Ascending aorta (tissue), 2 donors: ENCODE measurements around the gene ARRB1. TPM values are rescaled to one million over a fixed set of nuclear protein-coding genes. Genes with fewer than 3 reads are reported as not detected.
"Not testable (repeated sequence)": the region's sequence is repeated elsewhere in the genome, so short reads cannot be mapped to it uniquely, and the experiment has no call there.

Experiments
- DNase-seq, 2 donors: peaks; one replicate each; pipeline ENCODE4 v3.0.0-alpha.2; 2019; ENCODE audit warnings: low spot score in 2 of 2
- H3K27ac ChIP-seq, 2 donors: fragments of 200-600 bp; sonication (generic); one replicate each; pipeline ENCODE4 v1.5.1; 2016 to 2017; ENCODE audit warnings: mild to moderate bottlenecking in 1 of 2
- H3K27me3 ChIP-seq: fragments of 200-600 bp; sonication (generic); one replicate; pipeline ENCODE4 v1.5.1; 2017
- H3K36me3 ChIP-seq, 2 donors: fragments of 200-600 bp; sonication (generic); one replicate each; pipeline ENCODE4 v1.5.1; 2016
- H3K4me1 ChIP-seq, 2 donors: fragments of 200-600 bp; sonication (generic); one replicate each; pipeline ENCODE4 v1.5.1; 2016 to 2017; ENCODE audit warnings: mild to moderate bottlenecking in 1 of 2
- H3K4me3 ChIP-seq, 2 donors: fragments of 200-600 bp; sonication (generic); one replicate each; pipeline ENCODE4 v1.5.1; 2016 to 2017; ENCODE audit warnings: mild to moderate bottlenecking in 1 of 2
- H3K9me3 ChIP-seq, 2 donors: fragments of 200-600 bp; sonication (generic); one replicate each; pipeline ENCODE4 v1.5.1; 2016
- intact Hi-C: fragments of 100-400 bp; cut with DNase I; formaldehyde crosslinking; loops from one replicate; pipeline ENCODE4 v1.15.1; 2023
- total RNA-seq: library from RNA; depleted of rRNA; stranded (reverse); fragments of >200 nt; gene quantifications from one replicate; pipeline ENCODE4 v1.1.0, GENCODE V29; 2016
- TF ChIP-seq, protein P1 (sequence below), 3 experiments: fragments of 200-600 bp in 2 of 3; fragments of 450-650 bp in 1 of 3; sonication (generic) in 2 of 3; IDR thresholded peaks; one replicate each; pipeline ENCODE4 v1.5.1; 2016 to 2019; ENCODE audit warnings: antibody characterized with exemption in 3 of 3, mild to moderate bottlenecking in 1 of 3, moderate library complexity in 1 of 3

The ARRB1 gene
- total RNA-seq, 1 donor from 2014 or later = 78.2 TPM

DNA sequence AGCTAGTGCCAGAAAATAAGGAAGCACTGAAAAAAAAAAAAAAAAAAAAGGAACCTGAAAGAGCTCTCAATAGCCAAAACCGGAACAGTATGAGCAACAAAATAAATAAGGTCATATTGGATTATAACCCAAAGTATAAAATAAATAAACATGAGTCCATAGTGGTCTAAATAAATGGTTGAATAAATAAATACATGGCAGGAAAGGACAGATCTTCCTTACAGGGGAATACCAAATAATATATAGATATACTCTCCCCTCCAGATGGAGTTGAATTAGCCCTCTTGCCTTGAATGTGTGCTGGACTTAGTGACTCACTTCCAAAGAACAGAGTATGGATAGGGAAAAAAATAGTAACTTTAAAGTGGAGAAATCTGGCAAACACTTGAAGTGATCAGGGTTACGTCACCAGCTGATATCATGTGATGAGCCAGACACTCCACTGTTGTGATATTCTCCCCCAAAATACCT lies 14.3 kb upstream of the ARRB1 start:
- TF ChIP-seq, protein P1, sequence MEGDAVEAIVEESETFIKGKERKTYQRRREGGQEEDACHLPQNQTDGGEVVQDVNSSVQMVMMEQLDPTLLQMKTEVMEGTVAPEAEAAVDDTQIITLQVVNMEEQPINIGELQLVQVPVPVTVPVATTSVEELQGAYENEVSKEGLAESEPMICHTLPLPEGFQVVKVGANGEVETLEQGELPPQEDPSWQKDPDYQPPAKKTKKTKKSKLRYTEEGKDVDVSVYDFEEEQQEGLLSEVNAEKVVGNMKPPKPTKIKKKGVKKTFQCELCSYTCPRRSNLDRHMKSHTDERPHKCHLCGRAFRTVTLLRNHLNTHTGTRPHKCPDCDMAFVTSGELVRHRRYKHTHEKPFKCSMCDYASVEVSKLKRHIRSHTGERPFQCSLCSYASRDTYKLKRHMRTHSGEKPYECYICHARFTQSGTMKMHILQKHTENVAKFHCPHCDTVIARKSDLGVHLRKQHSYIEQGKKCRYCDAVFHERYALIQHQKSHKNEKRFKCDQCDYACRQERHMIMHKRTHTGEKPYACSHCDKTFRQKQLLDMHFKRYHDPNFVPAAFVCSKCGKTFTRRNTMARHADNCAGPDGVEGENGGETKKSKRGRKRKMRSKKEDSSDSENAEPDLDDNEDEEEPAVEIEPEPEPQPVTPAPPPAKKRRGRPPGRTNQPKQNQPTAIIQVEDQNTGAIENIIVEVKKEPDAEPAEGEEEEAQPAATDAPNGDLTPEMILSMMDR (IDR thresholded peaks at IDR 0.05) = no peak
- Histone ChIP-seq H3K36me3 (no peaks in the 10 kb centered on the region), H3K27me3 (no peaks in the 10 kb centered on the region), H3K27ac (no peak overlapping the region), H3K9me3 (peaks cover 0 to 4% of the 10 kb centered on the region in 2 donors), H3K4me1 (no peaks in the 10 kb centered on the region), H3K4me3 (no peak overlapping the region)
- intact Hi-C loops = no loop called here
- DNase-seq = no peak

DNA sequence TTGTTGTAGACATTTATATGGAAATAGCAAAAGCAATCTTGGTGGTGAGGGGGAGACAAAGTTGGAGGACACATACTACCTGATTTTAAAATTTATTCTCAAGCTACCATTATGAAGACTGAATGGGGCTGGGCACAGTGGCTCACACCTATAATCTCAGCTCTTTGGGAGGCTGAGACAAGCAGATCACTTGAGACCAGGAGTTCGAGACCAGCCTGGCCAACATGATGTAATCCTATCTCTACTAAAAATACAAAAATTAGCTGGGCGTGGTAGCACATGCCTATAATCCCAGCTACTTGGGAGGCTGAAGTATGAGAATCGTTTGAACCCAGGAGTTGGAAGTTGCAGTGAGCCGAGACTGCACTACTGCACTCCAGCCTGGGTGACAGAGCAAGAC lies 10.8 kb upstream of the ARRB1 start:
- H3K27me3 ChIP-seq, H3K36me3 ChIP-seq, H3K4me1 ChIP-seq, H3K4me3 ChIP-seq, H3K27ac ChIP-seq, DNase-seq, H3K9me3 ChIP-seq, intact Hi-C loops: not testable (repeated sequence)

DNA sequence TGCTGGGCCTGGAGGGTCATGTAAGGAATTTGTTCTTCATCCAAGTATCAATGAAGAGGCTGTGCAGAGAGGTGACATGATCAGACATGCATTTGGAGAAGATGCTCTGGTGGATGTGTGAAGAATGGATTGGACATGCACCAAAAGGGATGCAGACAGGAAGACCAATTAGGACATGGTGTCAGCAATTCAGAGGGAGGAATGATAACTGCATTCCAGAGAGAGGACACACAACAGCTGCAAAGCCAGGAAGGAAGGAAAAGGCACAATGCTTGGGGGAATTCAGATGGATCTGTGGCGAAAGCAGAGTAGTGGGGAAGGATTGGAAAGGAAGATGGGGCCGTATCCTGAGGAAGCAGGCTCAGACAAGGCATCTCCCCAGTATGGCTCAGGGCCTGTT lies 5.2 kb upstream of the ARRB1 start:
- Histone ChIP-seq H3K4me1 (peaks cover 0 to 3% of the 10 kb centered on the region in 2 donors), H3K36me3 (no peaks in the 10 kb centered on the region), H3K4me3 (no peak overlapping the region), H3K9me3 (no peaks in the 10 kb centered on the region), H3K27ac (no peak overlapping the region), H3K27me3 (no peaks in the 10 kb centered on the region)
- DNase-seq = no peak
- TF ChIP-seq, protein P1 (IDR thresholded peaks at IDR 0.05) = no peak
- intact Hi-C loops = no loop called here

DNA sequence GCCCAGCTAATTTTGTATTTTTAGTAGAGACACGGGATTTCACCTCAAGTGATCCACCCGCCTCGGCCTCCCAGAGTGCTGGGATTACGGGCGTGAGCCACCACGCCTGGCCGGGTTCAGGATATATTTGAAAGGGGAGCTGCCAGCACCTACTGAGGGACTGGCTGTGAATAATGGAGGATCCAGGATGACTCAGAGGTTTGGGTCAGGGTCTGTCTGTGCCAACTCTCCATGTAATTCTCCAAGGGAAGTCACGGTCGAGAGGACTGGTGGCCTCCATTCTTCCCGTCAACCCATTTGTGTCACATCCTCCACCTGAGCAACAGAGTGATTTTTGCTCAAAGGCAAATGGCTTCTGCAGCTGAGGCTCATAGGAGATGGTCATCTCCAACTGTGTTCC lies 3.6 kb upstream of the ARRB1 start:
- DNase-seq = no peak
- H3K27me3 ChIP-seq = no peaks in the 10 kb centered on the region
- H3K36me3 ChIP-seq = no peaks in the 10 kb centered on the region
- H3K9me3 ChIP-seq = no peaks in the 10 kb centered on the region
- TF ChIP-seq, protein P1 (IDR thresholded peaks at IDR 0.05) = no peak
- no peak overlapping the region for H3K4me3 ChIP-seq
- H3K27ac ChIP-seq = no peak overlapping the region
- intact Hi-C loops = no loop called here
- peaks cover 0 to 10% of the 10 kb centered on the region in 2 donors for H3K4me1 ChIP-seq

DNA sequence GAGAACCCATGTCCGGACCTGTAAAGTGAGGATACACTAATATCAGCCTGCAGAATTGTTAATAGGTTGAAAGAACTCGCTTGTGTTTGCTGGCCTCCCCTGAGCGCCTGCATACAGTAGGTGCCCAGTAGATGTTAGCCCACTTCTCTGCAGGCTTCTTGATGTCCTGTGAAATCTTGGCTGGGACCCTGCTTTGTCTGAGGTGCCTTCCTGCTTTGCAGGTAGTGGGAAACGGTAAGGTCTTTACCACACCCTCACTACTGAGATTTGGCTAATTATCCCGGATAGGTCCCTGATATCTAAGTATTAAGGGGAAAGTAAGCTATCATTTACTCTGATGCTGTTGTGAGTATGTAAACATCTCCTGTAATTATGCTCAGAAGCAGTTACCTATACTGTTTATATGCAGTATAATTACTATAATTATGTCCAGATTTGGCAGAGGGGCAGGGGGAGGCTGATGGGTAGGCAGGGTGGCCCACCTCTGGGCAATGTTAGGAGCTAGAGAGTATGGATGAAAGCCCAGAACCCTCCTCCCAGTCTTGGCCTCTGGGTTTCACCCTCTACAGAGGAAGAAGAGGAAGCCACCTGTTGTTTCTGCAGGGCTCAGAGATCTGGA lies 1.2 kb upstream of the ARRB1 start:
- H3K4me1 ChIP-seq = peaks cover 0 to 12% of the 10 kb centered on the region in 2 donors

More for the DNA sequence above, 1.2 kb upstream of the ARRB1 start:
- intact Hi-C loops = no loop called here
- TF ChIP-seq, protein P1 (IDR thresholded peaks at IDR 0.05) = no peak
- H3K27ac ChIP-seq = no peak overlapping the region
- H3K9me3 ChIP-seq = no peaks in the 10 kb centered on the region
- no peak for DNase-seq
- H3K4me3 ChIP-seq = peak overlapping the region; percentile 65 to 92
- H3K27me3 ChIP-seq = no peaks in the 10 kb centered on the region
- H3K36me3 ChIP-seq = no peaks in the 10 kb centered on the region
